Kidney (tissue), 14 donors: ENCODE measurements around the gene CENPM. TPM values are rescaled to one million over a fixed set of nuclear protein-coding genes. Genes with fewer than 3 reads are reported as not detected.
A peak's percentile ranks its signal among the peaks of the same experiment; 100 is the strongest.

Source experiments
- DNase-seq, 5 donors: peaks; one replicate each; pipeline ENCODE4 v3.0.0-alpha.2; 2013 to 2020
- FAIRE-seq: peaks from 2 replicates; lab custom pipeline; 2012; peaks lifted over from hg19 to GRCh38; lab: Jason Lieb, UNC
- H3K27ac ChIP-seq, 2 donors: one replicate each; pipeline ENCODE4 v1.7.0; 2013; ENCODE audit warnings: low read depth in 2 of 2, low read length in 2 of 2, inconsistent platforms in 1 of 2
- H3K27me3 ChIP-seq: one replicate; pipeline ENCODE4 v1.7.1; 2013; ENCODE audit warnings: low read length, inconsistent platforms; ENCODE audit not compliant: control insufficient read depth, insufficient read depth
- H3K36me3 ChIP-seq, 3 donors: one replicate each; pipeline versions ENCODE4 v1.7.0 to v1.7.1; 2013; ENCODE audit warnings: low read length in 3 of 3, control low read depth in 1 of 3, inconsistent platforms in 1 of 3; ENCODE audit not compliant: insufficient read depth in 3 of 3, control insufficient read depth in 2 of 3
- H3K4me1 ChIP-seq, 3 donors: one replicate each; pipeline versions ENCODE4 v1.7.0 to v1.7.1; 2013; ENCODE audit warnings: low read length in 3 of 3, inconsistent platforms in 1 of 3, low read depth in 1 of 3; ENCODE audit not compliant: control insufficient read depth in 2 of 3, insufficient read depth in 2 of 3
- H3K4me3 ChIP-seq, 3 donors: one replicate each; pipeline versions ENCODE4 v1.7.0 to v1.8.1; 2013; ENCODE audit warnings: low read length in 3 of 3, control low read depth in 1 of 3, inconsistent platforms in 1 of 3
- H3K9ac ChIP-seq, 3 donors: one replicate each; pipeline versions ENCODE4 v1.7.0 to v1.7.1; 2013; ENCODE audit warnings: low read length in 3 of 3, control low read depth in 1 of 3, inconsistent platforms in 1 of 3
- H3K9me3 ChIP-seq, 3 donors: one replicate each; pipeline versions ENCODE4 v1.7.0 to v1.7.1; 2013; ENCODE audit warnings: low read length in 3 of 3, control low read depth in 1 of 3, inconsistent platforms in 1 of 3; ENCODE audit not compliant: control insufficient read depth in 2 of 3, insufficient read depth in 1 of 3
- CTCF ChIP-seq: IDR thresholded peaks from 3 replicates; pipeline ENCODE4 v1.5.1; 2012; ENCODE audit warnings: mild to moderate bottlenecking, moderate library complexity, borderline replicate concordance; ENCODE audit not compliant: insufficient read depth; ENCODE audit errors: extremely low read depth
- intact Hi-C: fragments of 100-400 bp; cut with DNase I; formaldehyde crosslinking; loops from one replicate; pipeline ENCODE4 v1.11.1; 2022
- polyA plus RNA-seq: library from polyadenylated mRNA; stranded (reverse); fragments of 350-450 nt; fragmentation: Illumina TruSeq; extraction: RNeasy Lipid Tissue Mini Kit (QIAGEN cat#74804); gene quantifications from one replicate; pipeline ENCODE4 v1.2.3, GENCODE V29; 2014; ENCODE audit warnings: low read depth, low replicate concordance; ENCODE audit not compliant: insufficient read depth
- total RNA-seq: library from RNA; stranded (reverse); fragmentation: NEBNext Ultra II Directional; extraction: Animal tissue kit (Norgen Biotek cat#: 25700); gene quantifications from one replicate; pipeline ENCODE4 v1.2.1, GENCODE V29; 2021
- donor health status: control.
- donor health status: control.
- donor health status: control.
- donor health status: control.
- donor health status: control.
- donor health status: DM: yes; HTN: yes; CAD: no.
- donor health status: Normal renal cell carcinoma (clear cell type).

CENPM gene
- total and polyA plus RNA-seq, 2 donors from 2014 or later: 2.8 TPM

- Histone ChIP-seq H3K36me3 (no peaks in the 10 kb centered on the region), H3K9me3 (no peaks in the 10 kb centered on the region), H3K27me3 (no peaks in the 10 kb centered on the region), H3K27ac (no peak overlapping the region), H3K4me3 (no peak overlapping the region), H3K9ac (no peak overlapping the region), H3K4me1 (no peaks in the 10 kb centered on the region)
- no peak for TF ChIP-seq CTCF
- FAIRE-seq (no peak), DNase-seq (peak in 1 of 5 donors; percentile 41)
- intact Hi-C loops: no loop called here
Measured at GRCh38 chr22:41934284-41935014, 12.5 kb downstream of the CENPM start.

- H3K9ac ChIP-seq: no peak overlapping the region
- intact Hi-C loops: no loop called here
- no peaks in the 10 kb centered on the region for H3K27me3 ChIP-seq
- no peaks in the 10 kb centered on the region for H3K4me1 ChIP-seq
- no peaks in the 10 kb centered on the region for H3K36me3 ChIP-seq
- no peak for DNase-seq
- no peaks in the 10 kb centered on the region for H3K9me3 ChIP-seq
- no peak overlapping the region for H3K27ac ChIP-seq
- H3K4me3 ChIP-seq: no peak overlapping the region
- FAIRE-seq: no peak
- no peak for TF ChIP-seq CTCF
Measured at GRCh38 chr22:41933411-41934177, 13.4 kb downstream of the CENPM start.

- no peak overlapping the region for H3K27ac ChIP-seq
- DNase-seq: no peak
- H3K4me3 ChIP-seq: no peak overlapping the region
- no peaks in the 10 kb centered on the region for H3K4me1 ChIP-seq
- TF ChIP-seq CTCF: no peak
- no peaks in the 10 kb centered on the region for H3K36me3 ChIP-seq
- H3K9ac ChIP-seq: no peak overlapping the region
- no peaks in the 10 kb centered on the region for H3K9me3 ChIP-seq
- no peaks in the 10 kb centered on the region for H3K27me3 ChIP-seq
- intact Hi-C loops: no loop called here
- no peak for FAIRE-seq
Measured at GRCh38 chr22:41932353-41932752, 14.6 kb downstream of the CENPM start.
